Measurements from ENCODE around the gene SLC48A1. TPM values are rescaled to one million over a fixed set of nuclear protein-coding genes. Genes with fewer than 3 reads are reported as not detected.

The SLC48A1 gene
- polyA plus RNA-seq, 1 of the 3 experiments (the other 2 are of a cell fraction) = 7.3 TPM

DNA sequence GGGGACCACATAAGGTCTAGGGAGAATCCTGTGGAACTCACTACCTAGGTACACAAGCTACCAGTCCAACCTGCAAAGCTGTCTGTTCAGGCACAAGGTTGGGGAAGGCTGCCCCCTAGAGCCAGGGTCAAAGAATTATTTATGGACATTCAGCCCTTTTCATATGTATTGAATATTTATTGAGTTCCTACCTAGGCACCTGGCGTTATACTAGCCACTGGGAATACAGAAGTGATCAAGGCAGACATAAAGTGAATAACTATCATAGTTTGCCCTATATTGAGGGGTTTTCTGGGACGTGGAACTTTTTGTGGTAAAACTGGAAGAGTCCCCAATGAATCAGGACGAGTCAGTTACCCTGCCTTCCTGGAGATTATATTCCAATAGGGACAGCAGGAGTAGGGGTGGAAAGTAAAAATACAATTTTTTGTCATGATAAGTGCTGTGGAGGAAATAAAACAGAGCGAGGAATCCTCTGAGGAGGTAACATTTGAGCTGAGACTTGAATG is 5.8 kb upstream of the SLC48A1 start:
- H3K9me2 ChIP-seq = no peaks in the 10 kb centered on the region
- no peaks in the 10 kb centered on the region for H3K79me2 ChIP-seq (ENCODE audit: insufficient read depth)
- H3K4me2 ChIP-seq = no peak overlapping the region
- WGBS (ENCODE audit: low lambda C conversion rate) = 62% methylated on average over 4 of the region's 4 CpGs
- H3F3A ChIP-seq (replicated peaks; ENCODE audit: insufficient read depth) = no peaks in the 10 kb centered on the region
- H2AFZ ChIP-seq (ENCODE audit: low read depth) = no peak overlapping the region
- H3K27ac ChIP-seq (ENCODE audit: low read depth in 2 of 2, low read length in 1 of 2) = no peak overlapping the region
- POLR2A ChIA-PET = interaction anchor here (1.5 kb wide), 1 partner anchor 30 kb away, joined by 5 read pairs; no protein-coding TSS in a partner anchor
- H3K9ac ChIP-seq = no peak overlapping the region
- peak; percentile 54 for TF ChIP-seq CTCF (IDR thresholded peaks at IDR 0.05)
- peak; percentile 62 for TF ChIP-seq SMC3 (IDR thresholded peaks at IDR 0.05; ENCODE audit: low read depth, low read length)
- peak; percentile 79 for TF ChIP-seq RAD21 (IDR thresholded peaks at IDR 0.05; ENCODE audit: low read length)
- TF ChIP-seq FOXM1 (IDR thresholded peaks at IDR 0.05; ENCODE audit: low read depth) = no peak
- H3K27me3 ChIP-seq (ENCODE audit: insufficient read depth) = no peaks in the 10 kb centered on the region
- H3K36me3 ChIP-seq (replicated peaks in 1 of 2; ENCODE audit: control insufficient read depth in 1 of 2, insufficient read depth in 2 of 2, low read length in 1 of 2) = no peaks in the 10 kb centered on the region
- no peaks in the 10 kb centered on the region for H3K9me3 ChIP-seq
- no peak overlapping the region for H3K4me3 ChIP-seq (ENCODE audit: low read depth in 2 of 2, low read length in 1 of 2)
- H4K20me1 ChIP-seq (ENCODE audit: insufficient read depth) = no peaks in the 10 kb centered on the region
- CTCF ChIA-PET = interaction anchor here (1.0 to 22.9 kb wide), 12 partner anchors 10 to 196 kb away, joined by 3 to 1294 read pairs (median 8); partner anchors contain the start of genes ENDOU, HDAC7, RAPGEF3 and RPAP3
- DNase-seq = no peak
- H3K4me1 ChIP-seq (ENCODE audit: control insufficient read depth in 1 of 2, insufficient read depth in 2 of 2, low read depth in 1 of 2, low read length in 1 of 2) = peaks cover 7 to 37% of the 10 kb centered on the region in 2 experiments; a peak in 2 of 4 replicates

DNA sequence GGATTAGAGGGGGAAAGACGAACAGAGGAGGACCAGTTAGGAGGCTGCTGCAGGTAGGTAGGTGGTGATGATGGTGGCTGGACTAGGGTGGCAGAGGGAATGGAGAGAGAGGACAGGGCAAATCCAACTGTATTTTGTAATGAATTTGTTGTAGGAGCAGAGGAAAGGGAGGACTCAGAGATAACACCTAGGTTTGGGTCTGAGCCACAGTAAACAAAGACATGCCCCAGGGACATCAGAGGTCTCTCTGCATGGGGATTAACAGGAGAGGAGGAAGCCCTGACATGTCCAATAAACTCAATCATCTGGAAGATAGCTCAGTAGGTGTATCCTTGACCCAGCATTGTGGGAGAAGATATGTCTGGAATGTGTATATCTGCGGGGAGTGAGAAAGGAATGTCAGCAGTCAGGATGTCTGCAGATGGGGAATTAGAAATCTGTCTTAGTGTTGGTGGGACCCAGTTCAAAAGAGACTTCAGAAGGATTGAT is 4.7 kb upstream of the SLC48A1 start:
- ChIA-PET POLR2A (no interaction called here), CTCF (interaction anchor here (1.1 to 22.9 kb wide), 7 partner anchors 9 to 194 kb away, joined by 5 to 1294 read pairs (median 90); partner anchors contain the start of genes ENDOU, HDAC7, RAPGEF3 and RPAP3)
- Histone ChIP-seq H3K4me1 (ENCODE audit: control insufficient read depth in 1 of 2, insufficient read depth in 2 of 2, low read depth in 1 of 2, low read length in 1 of 2) (peaks cover 7 to 26% of the 10 kb centered on the region in 2 experiments; a peak in 1 of 4 replicates), H3K9ac (no peak overlapping the region), H3K9me3 (no peaks in the 10 kb centered on the region), H3K27ac (ENCODE audit: low read depth in 2 of 2, low read length in 1 of 2) (no peak overlapping the region), H3K4me2 (no peak overlapping the region), H3K36me3 (replicated peaks in 1 of 2; ENCODE audit: control insufficient read depth in 1 of 2, insufficient read depth in 2 of 2, low read length in 1 of 2) (no peaks in the 10 kb centered on the region), H3K9me2 (no peaks in the 10 kb centered on the region), H3K27me3 (ENCODE audit: insufficient read depth) (no peaks in the 10 kb centered on the region), H3F3A (replicated peaks; ENCODE audit: insufficient read depth) (no peaks in the 10 kb centered on the region), H4K20me1 (ENCODE audit: insufficient read depth) (no peaks in the 10 kb centered on the region), H2AFZ (ENCODE audit: low read depth) (no peak overlapping the region), H3K79me2 (ENCODE audit: insufficient read depth) (no peaks in the 10 kb centered on the region), H3K4me3 (ENCODE audit: low read depth in 2 of 2, low read length in 1 of 2) (no peak overlapping the region)
- WGBS (ENCODE audit: low lambda C conversion rate) = 51% methylated on average over 2 of the region's 2 CpGs
- TF ChIP-seq RAD21 (IDR thresholded peaks at IDR 0.05; ENCODE audit: low read length) = no peak
- TF ChIP-seq RFX5 (IDR thresholded peaks at IDR 0.05; ENCODE audit: low read length) = no peak
- TF ChIP-seq, protein P1, sequence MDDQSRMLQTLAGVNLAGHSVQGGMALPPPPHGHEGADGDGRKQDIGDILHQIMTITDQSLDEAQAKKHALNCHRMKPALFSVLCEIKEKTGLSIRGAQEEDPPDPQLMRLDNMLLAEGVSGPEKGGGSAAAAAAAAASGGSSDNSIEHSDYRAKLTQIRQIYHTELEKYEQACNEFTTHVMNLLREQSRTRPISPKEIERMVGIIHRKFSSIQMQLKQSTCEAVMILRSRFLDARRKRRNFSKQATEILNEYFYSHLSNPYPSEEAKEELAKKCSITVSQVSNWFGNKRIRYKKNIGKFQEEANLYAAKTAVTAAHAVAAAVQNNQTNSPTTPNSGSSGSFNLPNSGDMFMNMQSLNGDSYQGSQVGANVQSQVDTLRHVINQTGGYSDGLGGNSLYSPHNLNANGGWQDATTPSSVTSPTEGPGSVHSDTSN (IDR thresholded peaks at IDR 0.05) = peak; percentile 53; the same call in 1 of the 2 replicates
- TF ChIP-seq GABPA (IDR thresholded peaks at IDR 0.05; ENCODE audit: low read depth) = no peak
- no peak for DNase-seq

Data from SK-N-SH (cell line).